Fibroblast of lung (primary cell): ENCODE data around the gene CBFA2T2.

Experiments
- CTCF ChIP-seq, 2 donors: IDR thresholded peaks in 1 of 2; conservative IDR thresholded peaks in 1 of 2; 1 replicate in 1 of 2; 2 replicates in 1 of 2; pipeline ENCODE4 v1.5.1; 2011 to 2012; ENCODE audit warnings: low read length in 2 of 2, control low read depth in 1 of 2, inconsistent platforms in 1 of 2, low read depth in 1 of 2, mild to moderate bottlenecking in 1 of 2
- EZH2 ChIP-seq: IDR thresholded peaks from 2 replicates; pipeline ENCODE4 v1.5.1; 2012; ENCODE audit warnings: low read length, control low read depth, mild to moderate bottlenecking; ENCODE audit errors: missing control alignments

GRCh38 chr20:33482581-33482980 is 7.3 kb upstream of the CBFA2T2 start:
- no peak for TF ChIP-seq CTCF (conservative IDR thresholded peaks at IDR 0.05 in 1 of 2, IDR thresholded peaks at IDR 0.05 in 1 of 2; ENCODE audit: low read depth in 1 of 2, low read length in 2 of 2)
- no peak for TF ChIP-seq EZH2
